ENCODE results near the gene ARHGEF6.

GRCh38 chrX:136623396-136623795 is 157.3 kb downstream of the ARHGEF6 start:
- TF ChIP-seq CTCF (IDR thresholded peaks at IDR 0.05) (no peak), POLR2AphosphoS5 (IDR thresholded peaks at IDR 0.05) (no peak)

All from breast epithelium (tissue), 3 donors.